PC-9 (cell line): ENCODE data around the gene DLGAP4. TPM values are rescaled to one million over a fixed set of nuclear protein-coding genes. Genes with fewer than 3 reads are reported as not detected.
"Not testable (repeated sequence)": the region's sequence is repeated elsewhere in the genome, so short reads cannot be mapped to it uniquely, and the experiment has no call there.

ENCODE experiments used
- BruUV-seq: library from RNA; stranded (reverse); fragments of 400-500 nt; replicated peaks from 2 replicates; lab custom pipeline; 2021; lab: Mats Ljungman, UMichigan
- CTCF ChIA-PET: fragments of 300-600 bp; sonication (Branson Sonifier 250); formaldehyde crosslinking; loops from one replicate; lab custom pipeline; 2022; ENCODE audit warnings: antibody characterized with exemption; lab: Charles Lee
- POLR2A ChIA-PET: fragments of 300-600 bp; sonication (Branson Sonifier 250); formaldehyde crosslinking; loops from one replicate; lab custom pipeline; 2022; ENCODE audit warnings: antibody characterized with exemption; ENCODE audit not compliant: unreplicated experiment; lab: Charles Lee
- DNase-seq, 2 experiments: peaks; one replicate each; pipeline versions ENCODE4 v3.0.0 to v3.0.0-alpha.2; 2015 to 2022; ENCODE audit warnings: mixed read lengths in 1 of 2
- H2AFZ ChIP-seq: fragments of 200-600 bp; sonication (generic); 2 replicates; pipeline ENCODE4 v1.8.1; 2017; ENCODE audit warnings: antibody characterized with exemption
- H3F3A ChIP-seq: fragments of 200-600 bp; sonication (generic); 2 replicates; pipeline ENCODE4 v1.8.1; 2017; ENCODE audit warnings: antibody characterized with exemption, mild to moderate bottlenecking, low read depth; ENCODE audit not compliant: insufficient read depth
- H3K27ac ChIP-seq: fragments of 200-600 bp; sonication (generic); 2 replicates; pipeline ENCODE4 v1.6.1; 2016; ENCODE audit warnings: mixed run types
- H3K27me3 ChIP-seq: fragments of 200-600 bp; sonication (generic); 2 replicates; pipeline ENCODE4 v1.6.1; 2016; ENCODE audit warnings: low read depth, mixed run types; ENCODE audit not compliant: insufficient read depth
- H3K36me3 ChIP-seq: fragments of 200-600 bp; sonication (generic); 2 replicates; pipeline ENCODE4 v1.6.1; 2016; ENCODE audit warnings: low read depth, mixed run types
- H3K4me1 ChIP-seq: fragments of 200-600 bp; sonication (generic); replicated peaks from 2 replicates; pipeline ENCODE4 v1.6.1; 2016; ENCODE audit warnings: mixed run types; ENCODE audit not compliant: insufficient read depth
- H3K4me2 ChIP-seq: fragments of 200-600 bp; sonication (generic); 2 replicates; pipeline ENCODE4 v1.6.1; 2017; ENCODE audit warnings: mixed run types
- H3K4me3 ChIP-seq: fragments of 200-600 bp; sonication (generic); 2 replicates; pipeline ENCODE4 v1.6.1; 2016; ENCODE audit warnings: mixed run types
- H3K79me2 ChIP-seq: fragments of 200-600 bp; sonication (generic); 2 replicates; pipeline ENCODE4 v1.6.1; 2017; ENCODE audit warnings: low read depth, mixed run types
- H3K9me2 ChIP-seq: fragments of 200-600 bp; sonication (generic); 2 replicates; pipeline ENCODE4 v1.8.1; 2017; ENCODE audit warnings: mild to moderate bottlenecking; ENCODE audit not compliant: insufficient read depth
- H3K9me3 ChIP-seq: fragments of 200-600 bp; sonication (generic); 2 replicates; pipeline ENCODE4 v1.8.1; 2016; ENCODE audit warnings: low read depth; ENCODE audit not compliant: insufficient read depth
- H4K20me1 ChIP-seq: fragments of 200-600 bp; sonication (generic); 2 replicates; pipeline ENCODE4 v1.8.1; 2017; ENCODE audit not compliant: insufficient read depth
- CTCF ChIP-seq: fragments of 200-600 bp; sonication (generic); conservative IDR thresholded peaks from 2 replicates; pipeline ENCODE4 v1.6.1; 2017; ENCODE audit warnings: mixed run types, antibody characterized with exemption, mild to moderate bottlenecking, moderate library complexity
- EZH2 ChIP-seq: fragments of 200-600 bp; sonication (generic); IDR thresholded peaks from 2 replicates; pipeline ENCODE4 v1.8.0; 2017; ENCODE audit warnings: antibody characterized with exemption, low read depth
- intact Hi-C: fragments of 100-400 bp; cut with micrococcal nuclease; formaldehyde crosslinking; loops from one replicate; pipeline ENCODE4 v1.10.0; 2022; ENCODE audit not compliant: unreplicated experiment
- total RNA-seq: library from RNA; stranded (reverse); gene quantifications from 2 replicates; pipeline ENCODE4 v1.2.3, GENCODE V29; 2021

Gene DLGAP4
- total RNA-seq, 1 experiment from 2014 or later, result 62.6 TPM

- Histone ChIP-seq H3K4me3 (no peak overlapping the region), H3K9me2 (no peaks in the 10 kb centered on the region), H3F3A (peaks cover 8% of the 10 kb centered on the region; the same call in 1 of the 2 replicates), H4K20me1 (no peaks in the 10 kb centered on the region), H2AFZ (no peak overlapping the region), H3K79me2 (no peaks in the 10 kb centered on the region), H3K9me3 (no peaks in the 10 kb centered on the region), H3K27me3 (no peaks in the 10 kb centered on the region), H3K27ac (no peak overlapping the region), H3K4me2 (no peak overlapping the region), H3K4me1 (no peaks in the 10 kb centered on the region), H3K36me3 (no peaks in the 10 kb centered on the region)
- no TSS peak for BruUV-seq
- intact Hi-C loops, result no loop called here
- ChIA-PET POLR2A (interaction anchor here (0.5 kb wide), 1 partner anchor 56 kb away, joined by 5 read pairs; no protein-coding TSS in a partner anchor), CTCF (interaction anchor here (0.7 kb wide), 1 partner anchor 14 kb away, joined by 3 read pairs; no protein-coding TSS in a partner anchor)
- TF ChIP-seq EZH2 (no peak), CTCF (no peak)
- no peak for DNase-seq
These were observed 213.0 kb downstream of the DLGAP4 start for GRCh38 chr20:36519012-36519719.

- Histone ChIP-seq H3K4me1 (no peaks in the 10 kb centered on the region), H3K9me3 (no peaks in the 10 kb centered on the region), H3F3A (peaks cover 8% of the 10 kb centered on the region; the same call in 1 of the 2 replicates), H3K27ac (no peak overlapping the region), H3K36me3 (no peaks in the 10 kb centered on the region), H3K27me3 (no peaks in the 10 kb centered on the region), H3K79me2 (no peaks in the 10 kb centered on the region), H3K4me2 (no peak overlapping the region), H2AFZ (no peak overlapping the region), H4K20me1 (no peaks in the 10 kb centered on the region), H3K9me2 (no peaks in the 10 kb centered on the region), H3K4me3 (no peak overlapping the region)
- no TSS peak for BruUV-seq
- intact Hi-C loops, result no loop called here
- ChIA-PET CTCF (interaction anchor here (0.7 kb wide), 1 partner anchor 14 kb away, joined by 3 read pairs; no protein-coding TSS in a partner anchor), POLR2A (interaction anchor here (0.5 kb wide), 1 partner anchor 56 kb away, joined by 5 read pairs; no protein-coding TSS in a partner anchor)
- DNase-seq, result no peak
- TF ChIP-seq EZH2 (no peak), CTCF (no peak)
These were observed 213.8 kb downstream of the DLGAP4 start for GRCh38 chr20:36519944-36520343.

- H3K4me3 ChIP-seq, result no peak overlapping the region
- no peak overlapping the region for H3K4me2 ChIP-seq
- intact Hi-C loops, result no loop called here
- ChIA-PET CTCF (interaction anchor here (0.5 to 0.6 kb wide), 4 partner anchors 34 to 276 kb away, joined by 3 to 12 read pairs (median 6); no protein-coding TSS in a partner anchor), POLR2A (interaction anchor here (0.5 kb wide), 1 partner anchor 491 kb away, joined by 4 read pairs; no protein-coding TSS in a partner anchor)
- no peak overlapping the region for H2AFZ ChIP-seq
- H3K4me1 ChIP-seq, result no peaks in the 10 kb centered on the region
- no peaks in the 10 kb centered on the region for H4K20me1 ChIP-seq
- no peaks in the 10 kb centered on the region for H3K27me3 ChIP-seq
- BruUV-seq, result no TSS peak
- no peak overlapping the region for H3K27ac ChIP-seq
- H3K9me2 ChIP-seq, result no peaks in the 10 kb centered on the region
- H3K9me3 ChIP-seq, result no peaks in the 10 kb centered on the region
- TF ChIP-seq EZH2 (no peak), CTCF (no peak)
- DNase-seq, result no peak
- H3K79me2 ChIP-seq, result no peaks in the 10 kb centered on the region
- H3K36me3 ChIP-seq, result no peaks in the 10 kb centered on the region
- peaks cover 8% of the 10 kb centered on the region; the same call in 1 of the 2 replicates for H3F3A ChIP-seq
These were observed 215.4 kb downstream of the DLGAP4 start for GRCh38 chr20:36521526-36521925.

- DNase-seq, H3K4me3 ChIP-seq, H3K4me2 ChIP-seq, H3K4me1 ChIP-seq, H2AFZ ChIP-seq, BruUV-seq, H3K9me3 ChIP-seq, H3F3A ChIP-seq, H3K27ac ChIP-seq, H3K36me3 ChIP-seq, H3K9me2 ChIP-seq, CTCF ChIA-PET, H3K79me2 ChIP-seq, H3K27me3 ChIP-seq, intact Hi-C loops, H4K20me1 ChIP-seq: not testable (repeated sequence)
- POLR2A ChIA-PET, result interaction anchor here (0.7 kb wide), 1 partner anchor 465 kb away, joined by 4 read pairs; no protein-coding TSS in a partner anchor
These were observed 216.3 kb downstream of the DLGAP4 start for GRCh38 chr20:36522412-36522811.
